Measurements from ENCODE around the gene FAM53B.
A peak's percentile ranks its signal among the peaks of the same experiment; 100 is the strongest.

Gene FAM53B

DNA sequence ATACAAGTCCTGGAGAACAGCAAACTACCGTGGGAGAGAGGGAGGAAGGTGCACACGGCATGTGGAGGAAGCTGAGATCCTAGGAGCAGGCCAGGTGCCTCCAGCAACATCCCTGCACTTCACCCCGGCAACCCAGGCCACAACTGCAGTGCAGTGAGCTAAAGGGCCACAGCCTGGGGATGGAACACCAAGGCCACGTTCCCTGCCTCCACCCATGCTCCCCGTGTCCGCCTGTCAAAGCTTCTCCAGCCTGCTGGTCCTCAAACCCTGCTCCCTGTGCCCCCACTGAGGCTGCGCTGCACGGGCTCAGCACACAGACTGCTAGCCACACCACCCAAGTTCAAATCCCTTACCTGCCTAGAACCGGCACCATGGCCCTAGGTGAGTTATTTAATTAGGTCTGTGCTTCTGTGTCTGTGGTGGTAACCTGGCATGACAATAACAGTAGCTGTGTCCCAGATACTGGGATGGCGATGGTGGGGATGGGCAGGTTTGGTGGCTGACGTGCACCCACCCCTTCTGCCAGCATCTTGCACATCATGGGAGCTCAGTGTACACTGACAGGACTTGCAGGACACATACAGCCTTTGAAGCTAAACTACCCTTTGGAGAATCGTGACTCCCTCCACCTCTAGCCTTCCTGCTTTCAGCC lies 85.5 kb downstream of the FAM53B start:
- no peak for DNase-seq

DNA sequence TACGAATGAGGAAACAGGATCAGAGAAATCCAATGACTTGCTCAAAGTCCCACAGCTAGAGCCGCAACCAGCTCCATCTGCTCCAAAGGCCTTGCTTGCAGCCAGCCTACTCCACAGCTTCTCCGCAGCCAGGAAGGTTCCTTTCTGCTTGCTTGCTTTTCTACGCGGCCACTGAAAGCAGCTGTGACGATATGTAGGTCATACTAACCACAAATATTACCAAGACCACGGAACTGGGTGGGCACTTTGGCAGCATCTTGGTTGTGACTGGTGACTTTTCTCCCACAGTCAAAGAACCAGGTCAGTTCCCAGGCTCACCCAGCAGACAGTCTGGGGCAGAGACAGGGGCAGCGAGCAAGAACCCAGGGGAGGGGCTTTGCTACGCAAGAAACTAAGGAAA lies 86.4 kb downstream of the FAM53B start:
- DNase-seq = no peak

- no peak for DNase-seq
Observed at GRCh38 chr10:124656541-124656940, 87.6 kb downstream of the FAM53B start.

DNA sequence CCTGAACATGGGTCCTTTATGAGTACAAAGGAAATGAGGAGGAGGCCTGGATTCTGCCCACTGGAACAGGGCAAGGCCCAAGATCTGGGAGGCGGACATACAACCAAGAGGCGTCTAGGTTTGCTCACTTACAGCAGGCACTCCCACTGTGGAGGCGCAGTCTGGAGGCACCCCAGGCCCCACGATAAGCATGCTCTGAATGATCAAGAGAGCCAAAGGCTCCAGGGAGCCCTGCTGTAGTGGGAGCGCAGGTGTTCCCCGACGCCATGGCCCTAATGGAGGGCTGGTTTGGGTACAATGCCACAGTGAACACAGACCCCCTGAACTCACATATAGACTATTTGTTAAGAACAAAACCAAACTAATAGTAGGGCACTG lies 88.1 kb downstream of the FAM53B start:
- no peak for DNase-seq

- no peak for DNase-seq
Observed at GRCh38 chr10:124655191-124656112, 88.7 kb downstream of the FAM53B start.

DNA sequence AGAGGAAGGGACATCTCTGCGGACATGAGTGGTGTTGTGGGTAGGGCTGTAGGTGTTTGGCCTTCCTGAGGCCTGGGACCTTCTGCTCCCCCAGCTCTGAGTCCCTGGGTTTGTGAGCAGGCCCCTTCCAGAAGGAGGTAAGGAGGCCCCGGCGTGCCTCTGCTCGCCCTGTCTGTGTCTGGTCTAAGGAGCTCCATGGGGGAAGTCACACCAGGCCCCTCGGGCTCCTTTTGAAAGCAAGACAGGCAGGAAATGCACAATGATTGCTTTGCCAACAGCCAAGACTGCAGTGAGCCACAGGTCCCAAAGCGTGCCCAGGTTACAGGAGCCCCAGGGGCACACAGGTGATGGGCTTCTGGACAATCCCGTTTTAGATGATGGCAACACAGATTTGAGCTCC lies 89.5 kb downstream of the FAM53B start:
- DNase-seq = no peak

DNA sequence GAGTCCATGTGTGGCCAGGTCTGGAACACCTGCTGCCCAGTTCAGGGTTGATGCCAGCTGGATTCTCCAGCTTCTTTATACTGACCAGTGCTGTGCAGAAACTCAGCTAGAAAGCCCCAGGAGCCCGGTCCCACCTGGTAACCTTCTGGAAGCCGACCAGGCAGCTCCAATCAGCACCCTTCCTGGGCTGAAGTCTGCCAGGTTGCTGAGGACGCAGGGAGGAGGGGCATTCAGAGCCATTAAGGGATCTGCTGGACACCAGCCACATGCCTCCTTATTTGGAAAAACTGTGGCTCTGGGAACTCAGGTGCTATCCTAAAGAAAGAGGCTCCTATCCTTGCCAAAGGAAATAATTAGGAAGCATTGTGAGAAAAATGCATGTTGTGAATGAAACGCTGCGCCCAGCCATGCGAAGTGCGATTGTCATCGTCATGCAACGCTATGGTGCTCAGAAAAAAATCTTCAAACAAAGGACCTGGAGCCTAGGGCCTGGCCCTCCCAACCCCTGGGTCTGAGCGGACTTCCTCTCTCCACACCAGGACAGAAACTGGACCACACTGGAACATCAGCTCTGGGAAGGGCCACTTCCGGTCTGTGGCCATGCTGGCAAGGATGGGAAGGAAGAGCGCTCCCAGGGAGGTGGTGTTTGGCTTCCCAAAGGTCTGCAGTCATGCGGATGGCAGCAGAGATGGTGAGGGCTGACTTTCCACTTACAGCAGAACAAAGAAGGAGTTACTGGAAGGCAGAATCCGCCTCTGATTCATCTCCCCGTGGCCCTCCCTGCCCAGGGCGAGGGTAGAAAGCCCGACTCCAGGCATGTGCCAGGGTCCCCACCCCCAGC lies 90.1 kb downstream of the FAM53B start:
- DNase-seq = no peak

- no peak for DNase-seq
Observed at GRCh38 chr10:124653311-124653710, 90.9 kb downstream of the FAM53B start.

GRCh38 chr10:124652701-124653100 lies 91.5 kb downstream of the FAM53B start:
- DNase-seq = no peak

GRCh38 chr10:124652200-124652599 lies 92.0 kb downstream of the FAM53B start:
- no peak for DNase-seq

DNA sequence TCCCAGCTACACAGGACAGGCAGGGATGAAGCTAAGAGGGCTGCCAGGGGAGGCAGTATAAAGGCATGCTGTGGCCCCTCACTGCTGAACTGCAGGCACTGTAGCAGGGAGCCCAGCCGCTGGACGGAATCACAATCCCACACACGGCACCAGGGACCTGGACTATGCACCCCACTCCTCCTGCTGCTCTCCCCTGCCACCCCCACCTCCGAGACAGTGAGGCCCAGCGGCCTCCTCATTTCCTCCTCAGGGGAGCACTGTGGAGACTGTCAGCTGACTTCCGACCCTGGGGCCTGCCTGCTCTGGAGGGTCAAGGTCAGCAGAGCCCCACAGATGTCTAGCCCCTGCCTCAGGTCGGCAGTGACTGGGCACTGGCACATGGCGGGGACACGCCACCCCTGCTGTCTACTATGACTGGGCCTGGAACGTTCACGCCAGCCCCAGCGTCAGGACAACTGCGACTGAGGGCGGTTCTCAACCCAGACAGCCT lies 92.7 kb downstream of the FAM53B start:
- DNase-seq = no peak

- DNase-seq = no peak
Observed at GRCh38 chr10:124650820-124651401, 93.3 kb downstream of the FAM53B start.

GRCh38 chr10:124650263-124650662 lies 93.9 kb downstream of the FAM53B start:
- no peak for DNase-seq

DNA sequence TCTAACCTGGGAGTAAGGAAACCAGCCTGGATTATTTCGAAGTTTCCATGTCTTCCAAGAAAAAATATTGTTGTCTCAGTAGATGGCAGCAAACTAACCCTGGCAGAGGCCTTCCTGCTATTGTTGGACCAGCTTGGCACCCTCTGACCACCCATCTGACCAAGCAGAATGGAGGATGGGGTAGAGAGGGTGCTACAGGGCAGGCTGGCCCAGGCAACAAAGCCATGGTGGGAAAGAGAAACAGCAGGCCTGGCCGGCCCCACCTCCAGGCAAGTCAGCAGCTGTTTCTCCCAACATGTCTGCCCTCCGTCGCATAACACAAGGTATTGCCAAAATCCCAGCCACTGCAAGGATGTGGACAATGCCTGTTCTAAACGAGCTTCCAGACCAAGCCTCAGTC lies 95.0 kb downstream of the FAM53B start:
- DNase-seq = no peak

DNA sequence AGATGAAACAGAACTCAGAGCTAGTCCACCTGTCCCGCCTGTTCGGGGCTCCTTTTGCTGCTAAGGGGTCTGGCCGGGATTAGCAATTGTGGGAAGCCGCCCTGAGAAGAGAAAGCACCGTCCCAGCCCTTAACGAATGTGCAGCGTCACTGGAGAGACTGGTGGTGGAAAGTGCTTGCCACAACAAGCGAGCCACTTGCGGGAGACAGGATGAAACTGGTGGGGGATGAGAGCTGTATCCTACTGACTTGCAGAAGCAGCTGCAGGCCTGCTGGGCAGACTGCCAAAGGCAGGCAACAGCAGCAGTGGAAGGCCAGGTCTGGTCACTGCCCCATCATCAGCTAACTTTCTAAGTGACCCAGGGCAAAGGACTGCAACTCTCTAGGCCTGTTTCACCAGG lies 95.4 kb downstream of the FAM53B start:
- DNase-seq = peak; percentile 84

DNA sequence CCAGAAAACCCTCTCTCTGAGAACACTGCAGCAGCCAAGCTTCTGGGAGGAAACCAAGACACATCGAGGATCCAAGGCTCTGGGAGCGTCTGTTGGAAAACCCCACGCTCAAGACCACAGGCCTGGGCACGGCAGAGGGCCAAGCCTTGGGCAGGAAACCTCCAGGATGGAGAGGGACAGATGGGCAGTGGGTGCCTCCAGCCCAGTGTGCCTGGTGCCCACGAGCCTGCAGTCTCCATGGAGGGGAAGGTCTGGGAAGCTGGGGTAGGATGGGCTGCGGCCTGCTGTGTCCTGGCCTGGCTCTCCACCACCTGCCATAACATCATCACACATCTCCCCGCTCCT lies 96.1 kb downstream of the FAM53B start:
- no peak for DNase-seq

GRCh38 chr10:124647421-124648130 lies 96.6 kb downstream of the FAM53B start:
- no peak for DNase-seq

GRCh38 chr10:124646483-124647352 lies 97.5 kb downstream of the FAM53B start:
- no peak for DNase-seq

DNA sequence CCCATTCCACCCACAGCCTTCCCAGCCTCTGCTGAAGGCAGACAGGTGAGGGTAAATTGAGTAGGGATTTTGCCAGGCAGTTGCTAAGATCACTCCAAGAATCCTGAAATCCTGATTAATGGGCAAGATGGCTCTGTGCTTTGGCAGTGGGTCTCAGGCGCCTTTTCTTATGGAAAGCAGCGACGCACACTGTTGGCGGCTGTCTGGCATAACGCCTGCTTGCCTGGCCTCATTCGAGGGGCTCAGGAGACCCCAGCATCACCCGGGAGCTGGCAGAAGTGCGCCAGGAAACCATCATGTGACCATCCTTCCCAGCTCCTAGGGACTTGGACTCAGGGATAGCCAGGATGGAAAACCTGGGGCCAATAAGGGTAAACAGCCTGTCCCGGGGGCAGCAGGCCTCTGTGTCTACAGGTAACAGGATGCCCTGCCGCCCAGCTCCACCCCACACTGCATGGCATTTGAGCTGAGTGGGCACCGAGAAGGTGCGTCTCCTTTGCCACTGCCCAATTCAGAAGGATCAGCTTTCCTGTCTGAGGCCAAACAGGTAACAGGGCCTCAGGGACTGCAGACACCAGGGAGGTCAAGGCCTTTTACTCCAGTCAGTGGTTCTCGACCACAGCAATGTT lies 98.6 kb downstream of the FAM53B start:
- no peak for DNase-seq

DNA sequence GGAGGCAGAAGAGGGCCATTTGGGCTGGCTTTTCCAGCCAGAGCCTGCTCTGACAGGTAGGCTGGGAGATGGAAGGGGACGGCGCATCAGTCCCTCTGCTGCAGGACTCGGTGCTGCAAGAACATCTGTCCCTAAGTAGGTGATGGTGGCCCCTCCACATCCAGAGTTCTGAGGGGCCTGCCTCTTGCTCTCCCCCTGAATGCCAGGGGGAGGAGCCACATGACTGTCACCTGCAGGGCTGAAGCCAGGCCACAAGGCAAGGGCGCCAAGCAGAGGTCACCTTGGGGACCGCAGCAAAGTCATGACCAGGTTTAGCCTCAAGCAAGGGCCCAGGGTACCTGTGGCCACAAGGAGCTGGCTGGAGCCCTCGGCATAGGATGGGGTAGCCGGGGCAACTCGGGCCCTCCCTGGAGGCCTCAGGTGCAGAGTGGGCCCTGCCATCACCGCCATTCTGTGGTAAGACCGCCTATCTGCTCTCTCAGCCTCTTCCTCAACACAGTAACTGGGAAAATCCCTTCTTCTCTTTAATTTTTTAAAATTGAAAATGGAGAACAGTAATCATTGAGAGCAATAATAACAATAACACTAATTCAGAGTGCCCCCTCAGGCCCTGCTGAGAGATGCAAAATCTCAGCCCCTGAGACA lies 99.3 kb downstream of the FAM53B start:
- DNase-seq = no peak

Data from left hindlimb (tissue), 1 donor.